K562 (cell line): ENCODE data around the gene MYBPHL. TPM values are rescaled to one million over a fixed set of nuclear protein-coding genes. Genes with fewer than 3 reads are reported as not detected.

ENCODE experiments used
- ATF1 ChIP-seq, 2 experiments: fragments of 450-650 bp in 1 of 2; IDR thresholded peaks; 2 replicates each; pipeline ENCODE4 v1.6.1; 2016; ENCODE audit warnings: missing compliant biosample characterization in 1 of 2, missing genetic modification characterization in 1 of 2
- BCL6 ChIP-seq: fragments of 250-450 bp; sonication (Bioruptor Pico); IDR thresholded peaks from 2 replicates; pipeline ENCODE4 v1.4.0; 2020
- ILK ChIP-seq: fragments of 450-650 bp; IDR thresholded peaks from 2 replicates; pipeline ENCODE4 v1.6.1; 2016; ENCODE audit warnings: missing genetic modification characterization, low read depth, mild to moderate bottlenecking, missing compliant biosample characterization, moderate library complexity, borderline replicate concordance
- JUN ChIP-seq, 2 experiments: sonication (generic) in 1 of 2; formaldehyde crosslinking in 1 of 2; IDR thresholded peaks; 2 replicates each; pipeline versions ENCODE4 v1.6.1 to v1.8.0; 2012 to 2022; ENCODE audit warnings: borderline replicate concordance in 2 of 2, mild to moderate bottlenecking in 2 of 2, improper control_type of control experiment in 1 of 2, low read depth in 1 of 2, low read length in 1 of 2, missing genetic modification reagents in 1 of 2
- KLF6 ChIP-seq: fragments of 250-450 bp; sonication (Bioruptor Pico); IDR thresholded peaks from 2 replicates; pipeline ENCODE4 v1.4.0; 2020; ENCODE audit warnings: mild to moderate bottlenecking, moderate library complexity, borderline replicate concordance
- MTA1 ChIP-seq: fragments of 450-650 bp; IDR thresholded peaks from 2 replicates; pipeline ENCODE4 v1.6.1; 2017; ENCODE audit warnings: borderline replicate concordance
- MYBL2 ChIP-seq, 2 experiments: fragments of 450-650 bp in 1 of 2; sonication (generic) in 1 of 2; formaldehyde crosslinking in 1 of 2; IDR thresholded peaks; 2 replicates each; pipeline versions ENCODE4 v1.6.1 to v1.8.1; 2017 to 2022; ENCODE audit warnings: borderline replicate concordance in 1 of 2, inconsistent platforms in 1 of 2, low read depth in 1 of 2, mild to moderate bottlenecking in 1 of 2, missing genetic modification reagents in 1 of 2, moderate library complexity in 1 of 2
- SAFB ChIP-seq: fragments of 200-400 bp; formaldehyde crosslinking; IDR thresholded peaks from 2 replicates; pipeline ENCODE4 v1.6.1; 2017; ENCODE audit warnings: low read depth, low read length, borderline replicate concordance
- TAL1 ChIP-seq: fragments of 450-650 bp; IDR thresholded peaks from 2 replicates; pipeline ENCODE4 v1.6.1; 2016; ENCODE audit warnings: mild to moderate bottlenecking
- TCF7L2 ChIP-seq: fragments of 150-350 bp; IDR thresholded peaks from 2 replicates; pipeline ENCODE4 v1.6.1; 2016; ENCODE audit warnings: low read depth, mild to moderate bottlenecking, low read length, moderate library complexity
- THRB ChIP-seq: fragments of 450-650 bp; formaldehyde crosslinking; conservative IDR thresholded peaks from 2 replicates; pipeline ENCODE4 v1.4.0; 2022; ENCODE audit warnings: mild to moderate bottlenecking, missing genetic modification characterization
- ZNF197 ChIP-seq: fragments of 200-800 bp; sonication (Bioruptor generic); IDR thresholded peaks from 2 replicates; pipeline ENCODE4 v1.6.1; 2016; ENCODE audit warnings: low read depth, missing genetic modification characterization, missing compliant biosample characterization
- polyA plus RNA-seq, 8 experiments: library from polyadenylated mRNA; depleted of rRNA in 4 of 8; stranded (reverse) in 5 of 8; unstranded in 3 of 8; fragments of >200 nt; fragmentation: Nextera tagmentation in 2 of 8; fragmentation: Illumina TruSeq in 1 of 8; extraction: Ambion mirVana in 2 of 8; extraction: Trizol in 1 of 8; gene quantifications; 2 replicates each; pipeline versions ENCODE4 v1.2.1 to v1.2.3, GENCODE V29; 2011 to 2014; ENCODE audit warnings: inconsistent platforms in 1 of 8, missing spikeins in 1 of 8
- total RNA-seq, 7 experiments: library from RNA; depleted of rRNA in 6 of 7; stranded (reverse); fragments of >200 nt in 6 of 7; fragmentation: Illumina TruSeq in 2 of 7; extraction: Trizol in 2 of 7; gene quantifications; 2 replicates each; pipeline versions ENCODE4 v1.2.1 to v1.2.3, GENCODE V29; 2011 to 2021; ENCODE audit warnings: low replicate concordance in 1 of 7
- TF ChIP-seq, protein P1 (sequence below): fragments of 150-350 bp; IDR thresholded peaks from 2 replicates; pipeline ENCODE4 v1.6.1; 2014; ENCODE audit warnings: low read depth, mild to moderate bottlenecking, low read length, borderline replicate concordance
- TF ChIP-seq, protein P2 (sequence below): fragments of 250-450 bp; sonication (Bioruptor Pico); IDR thresholded peaks from 2 replicates; pipeline ENCODE4 v1.4.0; 2020
- TF ChIP-seq, protein P3 (sequence below): sonication (generic); formaldehyde crosslinking; IDR thresholded peaks from 2 replicates; pipeline ENCODE4 v1.9.0; 2022; ENCODE audit warnings: mild to moderate bottlenecking, missing genetic modification reagents
- TF ChIP-seq, protein P4 (sequence below): fragments of 450-650 bp; formaldehyde crosslinking; IDR thresholded peaks from 2 replicates; pipeline ENCODE4 v1.4.0; 2020; ENCODE audit warnings: mild to moderate bottlenecking, mixed read lengths

MYBPHL gene
- total and polyA plus RNA-seq, 9 of the 15 experiments (the other 6 are each of a cell fraction or from before 2014, with no cell fraction given): 0.20 to 1.9 (median 0.33) TPM

GRCh38 chr1:109290998-109291397 lies 15.8 kb downstream of the MYBPHL start (continued):
- 0 out of 2 replicates have a peak, but pooled peaks have one; percentile 26 for TF ChIP-seq KLF6 (CRISPR knock-in tag)
- TF ChIP-seq, protein P1, sequence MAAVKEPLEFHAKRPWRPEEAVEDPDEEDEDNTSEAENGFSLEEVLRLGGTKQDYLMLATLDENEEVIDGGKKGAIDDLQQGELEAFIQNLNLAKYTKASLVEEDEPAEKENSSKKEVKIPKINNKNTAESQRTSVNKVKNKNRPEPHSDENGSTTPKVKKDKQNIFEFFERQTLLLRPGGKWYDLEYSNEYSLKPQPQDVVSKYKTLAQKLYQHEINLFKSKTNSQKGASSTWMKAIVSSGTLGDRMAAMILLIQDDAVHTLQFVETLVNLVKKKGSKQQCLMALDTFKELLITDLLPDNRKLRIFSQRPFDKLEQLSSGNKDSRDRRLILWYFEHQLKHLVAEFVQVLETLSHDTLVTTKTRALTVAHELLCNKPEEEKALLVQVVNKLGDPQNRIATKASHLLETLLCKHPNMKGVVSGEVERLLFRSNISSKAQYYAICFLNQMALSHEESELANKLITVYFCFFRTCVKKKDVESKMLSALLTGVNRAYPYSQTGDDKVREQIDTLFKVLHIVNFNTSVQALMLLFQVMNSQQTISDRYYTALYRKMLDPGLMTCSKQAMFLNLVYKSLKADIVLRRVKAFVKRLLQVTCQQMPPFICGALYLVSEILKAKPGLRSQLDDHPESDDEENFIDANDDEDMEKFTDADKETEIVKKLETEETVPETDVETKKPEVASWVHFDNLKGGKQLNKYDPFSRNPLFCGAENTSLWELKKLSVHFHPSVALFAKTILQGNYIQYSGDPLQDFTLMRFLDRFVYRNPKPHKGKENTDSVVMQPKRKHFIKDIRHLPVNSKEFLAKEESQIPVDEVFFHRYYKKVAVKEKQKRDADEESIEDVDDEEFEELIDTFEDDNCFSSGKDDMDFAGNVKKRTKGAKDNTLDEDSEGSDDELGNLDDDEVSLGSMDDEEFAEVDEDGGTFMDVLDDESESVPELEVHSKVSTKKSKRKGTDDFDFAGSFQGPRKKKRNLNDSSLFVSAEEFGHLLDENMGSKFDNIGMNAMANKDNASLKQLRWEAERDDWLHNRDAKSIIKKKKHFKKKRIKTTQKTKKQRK: no peak
- TF ChIP-seq BCL6: no peak
- TF ChIP-seq MYBL2 (IDR thresholded peaks at IDR 0.05; ENCODE audit: low read depth): no peak
- TF ChIP-seq MYBL2 (CRISPR knock-in tag; IDR thresholded peaks at IDR 0.05; ENCODE audit: borderline replicate concordance): no peak
- TF ChIP-seq, protein P2, sequence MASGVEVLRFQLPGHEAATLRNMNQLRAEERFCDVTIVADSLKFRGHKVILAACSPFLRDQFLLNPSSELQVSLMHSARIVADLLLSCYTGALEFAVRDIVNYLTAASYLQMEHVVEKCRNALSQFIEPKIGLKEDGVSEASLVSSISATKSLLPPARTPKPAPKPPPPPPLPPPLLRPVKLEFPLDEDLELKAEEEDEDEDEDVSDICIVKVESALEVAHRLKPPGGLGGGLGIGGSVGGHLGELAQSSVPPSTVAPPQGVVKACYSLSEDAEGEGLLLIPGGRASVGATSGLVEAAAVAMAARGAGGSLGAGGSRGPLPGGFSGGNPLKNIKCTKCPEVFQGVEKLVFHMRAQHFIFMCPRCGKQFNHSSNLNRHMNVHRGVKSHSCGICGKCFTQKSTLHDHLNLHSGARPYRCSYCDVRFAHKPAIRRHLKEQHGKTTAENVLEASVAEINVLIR (CRISPR knock-in tag): peak; percentile 30; the same call in 1 of the 2 replicates
- TF ChIP-seq SAFB: no peak
- no peak for TF ChIP-seq ATF1 (CRISPR knock-in tag; IDR thresholded peaks at IDR 0.05)
- TF ChIP-seq ATF1 (tag; IDR thresholded peaks at IDR 0.05): peak; percentile 69
- no peak for TF ChIP-seq JUN (IDR thresholded peaks at IDR 0.05; ENCODE audit: borderline replicate concordance, low read depth, low read length)
- TF ChIP-seq JUN (CRISPR knock-in tag; IDR thresholded peaks at IDR 0.05; ENCODE audit: borderline replicate concordance): no peak
- TF ChIP-seq THRB (CRISPR knock-in tag): no peak
- TF ChIP-seq ZNF197 (CRISPR knock-in tag): 0 out of 2 replicates have a peak, but pooled peaks have one; percentile 63
- TF ChIP-seq, protein P3, sequence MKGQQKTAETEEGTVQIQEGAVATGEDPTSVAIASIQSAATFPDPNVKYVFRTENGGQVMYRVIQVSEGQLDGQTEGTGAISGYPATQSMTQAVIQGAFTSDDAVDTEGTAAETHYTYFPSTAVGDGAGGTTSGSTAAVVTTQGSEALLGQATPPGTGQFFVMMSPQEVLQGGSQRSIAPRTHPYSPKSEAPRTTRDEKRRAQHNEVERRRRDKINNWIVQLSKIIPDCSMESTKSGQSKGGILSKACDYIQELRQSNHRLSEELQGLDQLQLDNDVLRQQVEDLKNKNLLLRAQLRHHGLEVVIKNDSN (CRISPR knock-in tag): peak; percentile 68
- no peak for TF ChIP-seq ILK (tag)
- TF ChIP-seq MTA1: no peak
- no peak for TF ChIP-seq TAL1
- TF ChIP-seq, protein P4, sequence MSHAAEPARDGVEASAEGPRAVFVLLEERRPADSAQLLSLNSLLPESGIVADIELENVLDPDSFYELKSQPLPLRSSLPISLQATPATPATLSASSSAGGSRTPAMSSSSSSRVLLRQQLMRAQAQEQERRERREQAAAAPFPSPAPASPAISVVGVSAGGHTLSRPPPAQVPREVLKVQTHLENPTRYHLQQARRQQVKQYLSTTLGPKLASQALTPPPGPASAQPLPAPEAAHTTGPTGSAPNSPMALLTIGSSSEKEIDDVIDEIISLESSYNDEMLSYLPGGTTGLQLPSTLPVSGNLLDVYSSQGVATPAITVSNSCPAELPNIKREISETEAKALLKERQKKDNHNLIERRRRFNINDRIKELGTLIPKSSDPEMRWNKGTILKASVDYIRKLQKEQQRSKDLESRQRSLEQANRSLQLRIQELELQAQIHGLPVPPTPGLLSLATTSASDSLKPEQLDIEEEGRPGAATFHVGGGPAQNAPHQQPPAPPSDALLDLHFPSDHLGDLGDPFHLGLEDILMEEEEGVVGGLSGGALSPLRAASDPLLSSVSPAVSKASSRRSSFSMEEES (CRISPR knock-in tag): peak; percentile 97
- TF ChIP-seq TCF7L2: no peak
